T-helper 1 cell treated with Interleukin-12 subunit alpha and Interleukin-12 subunit beta and Interleukin-4 antibody, amounts not matched to agents 30 ng/mL and 1 ng/mL, for 36 hours (primary cell): Measurements from ENCODE around the gene CTNNA2. TPM values are rescaled to one million over a fixed set of nuclear protein-coding genes. Genes with fewer than 3 reads are reported as not detected.
"Not testable (repeated sequence)": the region's sequence is repeated elsewhere in the genome, so short reads cannot be mapped to it uniquely, and the experiment has no call there.

Source experiments
- intact Hi-C: fragments of 100-400 bp; cut with micrococcal nuclease; formaldehyde crosslinking; loops from one replicate; pipeline ENCODE4 v1.15.1; 2024
- total RNA-seq: library from RNA; stranded (reverse); gene quantifications from 2 replicates; pipeline ENCODE4 v1.2.3, GENCODE V29; 2022

The CTNNA2 gene
- total RNA-seq, 1 donor from 2014 or later: not detected

DNA sequence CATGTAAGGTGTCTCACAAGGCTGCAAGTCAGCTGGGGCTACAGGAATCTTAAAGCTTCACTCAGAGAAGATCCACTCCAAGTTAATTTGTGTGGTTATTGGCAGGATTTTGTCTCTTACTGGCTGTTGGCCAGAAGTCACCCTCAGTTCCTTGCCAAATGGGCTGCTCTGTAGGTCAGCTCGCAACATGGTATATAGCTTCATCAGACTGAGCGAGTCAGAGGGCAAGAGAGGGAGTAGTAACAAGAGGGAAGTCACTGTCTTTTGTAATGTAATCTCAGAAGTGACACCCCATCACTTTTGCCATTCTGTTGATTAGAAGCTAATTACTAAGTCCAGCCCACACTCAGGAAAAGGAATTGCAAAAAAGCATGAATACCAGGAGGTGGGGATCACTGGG is 672.2 kb downstream of the CTNNA2 start:
- intact Hi-C loops: no loop called here

DNA sequence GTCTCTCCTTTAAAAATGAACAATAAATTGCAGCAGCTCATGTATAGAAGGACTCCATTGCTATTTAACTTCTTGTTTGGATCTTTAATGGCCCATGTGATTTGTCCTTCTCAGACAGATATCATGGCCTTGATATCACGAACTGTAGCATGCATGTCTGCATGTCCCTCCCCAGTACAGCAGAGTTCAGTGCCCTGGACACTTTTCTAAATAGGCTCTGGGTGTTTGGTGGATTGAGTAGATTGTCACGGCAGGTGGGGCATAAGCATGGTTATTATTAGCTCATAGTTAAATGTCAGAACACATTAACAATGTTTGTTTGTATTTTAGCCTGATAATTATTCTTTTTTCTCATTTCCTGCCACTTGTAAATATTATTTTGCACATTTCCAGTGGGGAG is 673.4 kb downstream of the CTNNA2 start:
- intact Hi-C loops: no loop called here

DNA sequence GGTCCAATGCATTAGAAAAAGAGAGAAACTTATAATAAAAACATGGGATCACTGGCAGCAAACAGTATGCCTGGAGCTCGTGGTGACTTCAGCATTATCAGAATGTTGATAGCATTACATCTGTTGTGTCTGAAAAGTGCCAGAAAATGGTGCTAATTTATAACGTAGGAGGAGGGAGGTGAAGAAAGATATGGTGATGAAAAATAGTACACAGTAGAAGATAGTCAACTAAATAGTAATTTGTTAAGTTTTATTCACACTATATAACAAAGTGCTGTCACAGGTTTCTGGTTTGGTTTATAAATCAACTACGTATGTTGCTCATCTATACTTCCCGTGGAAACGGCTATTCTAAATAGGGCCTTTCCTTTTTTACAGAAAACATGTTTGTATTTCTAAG is 674.3 kb downstream of the CTNNA2 start:
- intact Hi-C loops: no loop called here

DNA sequence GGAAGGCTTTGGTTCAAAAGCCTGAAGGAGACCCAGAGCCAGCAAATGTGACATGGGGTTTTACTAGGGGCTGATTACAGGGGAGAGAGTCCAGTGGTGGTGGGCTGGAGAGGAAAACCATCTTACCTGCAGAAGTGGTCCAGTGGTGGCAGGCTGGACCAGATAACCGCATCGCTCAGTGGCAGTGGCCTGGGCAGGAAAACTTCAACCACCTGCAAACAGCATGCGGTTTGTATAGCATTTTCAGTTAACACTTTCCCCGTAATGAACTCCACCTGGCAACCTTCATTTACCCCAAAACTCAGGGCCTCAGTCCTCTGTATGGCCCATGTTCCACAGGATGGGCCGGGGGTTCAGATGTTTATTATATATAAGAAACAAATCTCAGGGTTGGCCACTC is 677.3 kb downstream of the CTNNA2 start:
- intact Hi-C loops: no loop called here

DNA sequence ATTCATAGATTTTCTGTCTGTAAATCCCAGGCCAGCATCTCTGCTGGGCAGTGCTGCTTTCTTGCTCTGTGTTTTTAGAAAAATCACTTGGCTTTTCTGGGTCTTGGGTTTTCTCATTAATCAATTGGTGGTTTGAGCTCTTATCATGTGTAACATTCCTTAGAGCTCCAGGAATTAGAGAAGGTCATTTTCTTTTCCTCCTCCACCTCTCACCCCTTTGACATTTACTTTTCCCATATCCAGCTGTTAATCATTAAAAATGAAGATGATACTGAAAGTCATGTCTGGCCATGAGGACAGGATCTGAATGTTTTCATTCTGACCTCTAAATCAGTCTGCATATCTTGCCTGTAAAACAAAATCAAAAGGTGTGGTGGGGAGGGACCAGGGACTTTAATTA is 680.7 kb downstream of the CTNNA2 start:
- intact Hi-C loops: no loop called here

DNA sequence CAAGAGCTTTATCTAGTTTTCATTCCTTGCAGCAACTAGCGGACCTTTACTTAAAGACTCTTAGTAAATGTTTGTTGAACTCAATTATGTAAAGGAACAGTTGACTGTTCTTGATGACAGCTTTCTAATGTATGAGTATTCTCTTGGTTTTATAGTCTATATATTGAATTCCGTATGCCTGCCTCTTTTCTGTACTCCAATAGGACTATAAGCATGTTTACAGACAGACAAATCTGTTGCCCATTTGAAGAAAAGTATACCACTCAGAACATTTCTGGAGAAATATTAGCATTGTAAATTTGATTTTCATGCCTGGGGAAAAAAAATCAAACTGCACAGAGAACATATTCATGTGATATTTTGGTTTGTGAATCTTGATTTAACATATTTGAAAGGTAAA is 682.2 kb downstream of the CTNNA2 start:
- intact Hi-C loops: no loop called here

DNA sequence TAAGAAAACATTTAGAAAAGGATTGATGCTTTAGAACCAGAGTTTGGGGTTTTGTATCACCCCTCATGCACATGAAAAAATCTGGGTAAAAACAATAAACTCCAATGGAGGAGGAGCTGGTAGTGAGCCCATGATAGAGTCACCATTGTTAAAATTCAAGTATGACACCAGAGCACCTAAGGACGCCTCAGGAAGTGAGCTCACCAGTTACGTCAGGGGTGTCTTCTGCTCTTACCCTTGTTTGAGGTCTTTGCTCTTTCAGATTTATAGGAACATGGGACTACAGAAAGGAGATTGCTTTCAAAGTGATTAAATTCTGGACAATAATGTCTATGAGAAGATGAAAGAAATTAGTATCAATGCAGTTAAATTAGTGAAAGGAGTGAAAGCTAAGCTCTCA is 685.2 kb downstream of the CTNNA2 start:
- intact Hi-C loops: no loop called here

DNA sequence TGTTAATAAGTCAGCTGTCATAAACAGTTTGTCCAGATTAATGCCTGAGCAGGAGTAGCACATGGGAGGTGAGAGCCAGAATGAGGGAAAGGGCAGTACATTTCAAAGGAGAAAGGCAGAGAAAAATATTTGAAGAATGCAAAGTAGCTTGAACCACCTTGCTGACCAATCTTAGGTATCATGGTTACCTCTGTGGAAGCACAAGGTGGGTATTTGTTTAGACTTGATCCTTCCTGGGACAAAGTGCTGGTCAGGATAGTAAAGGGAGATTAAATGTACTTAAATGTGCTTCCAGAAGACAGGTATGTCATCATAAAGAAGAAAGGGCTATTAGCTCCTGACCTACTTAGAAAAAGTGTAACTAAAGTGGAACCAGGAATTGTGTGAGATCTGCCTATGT is 686.7 kb downstream of the CTNNA2 start:
- intact Hi-C loops: no loop called here

DNA sequence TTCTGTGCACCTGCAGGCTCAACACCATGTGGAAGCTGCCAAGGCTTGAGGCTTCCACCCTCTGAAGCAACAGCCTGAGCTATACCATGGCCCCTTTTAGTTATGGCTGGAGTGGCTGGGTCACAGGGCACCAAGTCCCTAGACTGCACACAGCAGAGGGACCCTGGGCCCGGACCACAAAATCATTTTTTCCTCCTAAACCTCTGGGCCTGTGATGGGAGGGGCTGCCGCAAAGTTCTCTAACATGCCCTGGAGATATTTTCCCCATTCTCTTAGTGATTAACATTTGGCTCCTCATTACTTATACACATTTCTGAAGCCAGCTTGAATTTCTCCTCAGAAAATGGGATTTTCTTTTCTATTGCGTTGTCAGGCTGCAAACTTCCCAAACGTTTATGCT is 691.1 kb downstream of the CTNNA2 start:
- intact Hi-C loops: not testable (repeated sequence)

DNA sequence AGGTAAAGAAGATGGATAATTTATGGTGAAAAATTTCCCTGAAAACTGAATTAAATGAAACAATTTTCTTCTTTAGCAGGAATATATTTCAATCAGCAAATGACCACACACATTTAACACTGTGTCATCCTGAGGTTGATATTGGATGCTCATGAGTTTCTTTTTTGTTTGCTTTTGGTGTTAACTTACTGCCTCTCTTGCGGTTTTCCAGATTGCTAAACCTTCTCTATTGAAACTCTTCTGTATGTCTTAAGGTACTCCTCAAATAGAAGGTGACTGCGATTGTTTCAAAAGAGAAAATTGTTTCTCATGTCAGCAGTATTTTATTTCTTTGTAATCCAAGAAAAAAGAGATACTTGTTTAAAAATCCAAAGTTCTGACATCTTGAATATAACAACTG is 692.6 kb downstream of the CTNNA2 start:
- intact Hi-C loops: no loop called here

DNA sequence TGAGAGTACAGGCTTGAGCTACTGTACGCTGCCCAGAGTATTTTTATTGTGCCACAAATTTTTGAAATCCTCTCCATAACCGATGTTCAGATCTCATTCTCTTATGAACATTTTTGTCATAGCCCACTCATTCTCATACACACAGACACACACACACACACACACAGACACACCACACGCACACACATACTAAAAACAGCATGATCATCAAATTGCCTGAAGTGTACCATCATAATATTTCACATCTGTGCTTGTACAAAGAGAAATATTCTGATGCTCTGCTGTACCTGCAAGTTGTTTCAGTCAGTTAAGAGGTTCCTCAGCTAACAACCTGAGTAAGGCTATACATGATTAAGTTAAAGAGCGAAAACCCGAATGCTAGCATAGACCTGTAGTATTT is 696.6 kb downstream of the CTNNA2 start:
- intact Hi-C loops: no loop called here

DNA sequence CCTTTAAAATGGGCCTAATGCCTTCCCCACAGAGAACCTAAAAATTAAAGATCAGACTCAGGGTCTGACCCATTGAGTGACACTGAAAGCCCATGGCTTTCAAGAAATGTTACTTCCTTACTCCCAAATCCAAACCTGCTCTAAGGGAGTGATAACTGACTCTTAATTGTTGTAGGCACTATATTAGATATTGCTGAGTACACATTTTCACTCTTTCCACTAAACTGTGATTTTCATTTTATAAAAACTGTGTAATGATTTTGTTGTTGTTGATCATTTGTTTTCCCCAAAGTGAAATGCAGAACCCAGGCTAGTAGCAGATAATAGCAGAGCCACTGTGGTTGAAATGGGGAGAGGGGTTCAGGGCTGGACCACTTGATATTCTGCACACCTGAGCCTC is 704.6 kb downstream of the CTNNA2 start:
- intact Hi-C loops: no loop called here

DNA sequence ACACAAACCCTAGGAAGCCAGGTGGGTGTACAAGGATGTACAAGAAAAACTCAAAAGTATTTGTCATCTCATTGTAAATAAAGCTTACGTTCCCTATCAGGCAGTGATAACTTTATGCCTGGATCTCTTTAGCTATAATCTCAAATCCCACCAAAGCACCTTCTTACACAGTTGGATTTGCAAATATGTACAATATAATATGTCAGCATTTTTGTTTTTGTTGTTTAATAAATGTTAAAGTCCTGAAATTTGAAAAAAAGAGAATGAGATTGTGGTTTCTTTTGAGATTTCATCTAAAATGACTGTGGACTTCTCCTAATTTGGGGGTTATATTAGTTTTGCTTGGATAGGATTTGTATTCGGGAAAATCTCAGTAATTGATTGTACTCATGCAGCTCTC is 709.8 kb downstream of the CTNNA2 start:
- intact Hi-C loops: no loop called here

DNA sequence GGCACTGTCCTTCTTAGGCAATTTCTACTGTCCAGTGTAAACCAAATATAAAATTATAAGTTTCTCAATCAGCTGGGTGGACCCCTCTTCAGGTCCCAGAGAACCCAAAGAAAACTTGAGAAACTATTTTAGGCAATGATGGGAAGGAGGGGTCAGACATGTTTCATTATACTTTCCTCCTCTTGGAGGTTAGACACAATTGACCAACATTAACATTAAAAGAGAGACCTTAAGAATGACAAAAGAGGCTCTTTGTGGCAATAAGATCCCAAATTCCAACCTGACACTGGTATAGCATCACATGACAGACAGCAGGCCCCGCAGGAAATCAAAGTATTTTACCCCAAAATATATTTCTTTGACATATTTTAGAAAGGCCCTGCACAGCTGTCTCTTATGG is 718.6 kb downstream of the CTNNA2 start:
- intact Hi-C loops: no loop called here

DNA sequence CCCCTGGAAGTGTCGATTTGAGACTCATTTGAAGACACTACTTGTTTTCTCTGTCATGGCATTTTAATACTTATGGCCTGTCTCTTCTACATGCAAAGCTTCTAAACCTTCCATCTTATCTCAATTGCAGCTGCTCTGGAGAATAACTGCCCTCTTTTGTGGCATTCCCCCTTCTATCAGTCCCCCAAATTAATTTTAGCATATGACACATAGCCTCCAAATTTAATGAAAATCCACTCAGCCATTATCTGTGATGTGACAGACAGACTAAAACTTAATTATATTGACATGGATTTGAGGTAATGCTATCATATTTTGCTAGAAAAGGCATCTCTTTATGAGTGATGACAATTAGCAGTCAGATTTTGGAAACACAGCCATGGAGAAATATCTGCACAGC is 720.5 kb downstream of the CTNNA2 start:
- intact Hi-C loops: no loop called here

DNA sequence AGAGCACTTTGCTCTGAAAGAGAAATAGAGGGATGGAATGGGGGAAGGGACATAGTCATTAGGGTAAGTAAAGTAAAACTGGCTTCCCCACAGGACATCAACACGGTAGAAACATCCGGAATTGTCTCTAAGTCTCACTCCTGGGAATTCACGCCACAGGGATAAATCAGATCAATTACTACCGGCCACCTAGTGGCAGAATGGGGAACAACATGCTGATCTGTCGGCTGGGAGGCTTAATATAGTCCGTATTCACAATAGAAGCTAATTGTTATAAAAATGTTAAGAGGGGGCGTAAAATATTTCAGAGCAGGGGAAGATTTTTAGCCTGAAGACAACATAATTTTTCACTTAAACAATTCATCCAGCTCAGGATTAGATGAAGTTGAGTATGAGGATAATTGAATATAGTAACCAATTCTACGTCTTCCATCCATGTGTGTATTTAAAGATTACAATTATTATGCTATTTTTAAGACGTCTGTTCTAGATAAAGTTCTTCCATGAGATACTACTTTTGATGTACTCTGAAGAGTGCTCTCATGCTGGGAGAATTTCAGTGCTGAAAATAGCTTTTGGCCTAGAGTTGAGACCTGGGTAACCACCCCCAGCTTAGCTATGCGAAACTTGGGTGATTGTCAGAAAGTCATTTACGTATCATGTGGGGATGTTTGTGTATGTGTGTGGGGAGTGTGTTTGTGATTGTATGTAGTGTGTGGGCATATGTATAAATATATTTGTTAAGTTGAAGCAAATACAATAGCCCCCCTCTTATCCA is 726.0 kb downstream of the CTNNA2 start:
- intact Hi-C loops: no loop called here

DNA sequence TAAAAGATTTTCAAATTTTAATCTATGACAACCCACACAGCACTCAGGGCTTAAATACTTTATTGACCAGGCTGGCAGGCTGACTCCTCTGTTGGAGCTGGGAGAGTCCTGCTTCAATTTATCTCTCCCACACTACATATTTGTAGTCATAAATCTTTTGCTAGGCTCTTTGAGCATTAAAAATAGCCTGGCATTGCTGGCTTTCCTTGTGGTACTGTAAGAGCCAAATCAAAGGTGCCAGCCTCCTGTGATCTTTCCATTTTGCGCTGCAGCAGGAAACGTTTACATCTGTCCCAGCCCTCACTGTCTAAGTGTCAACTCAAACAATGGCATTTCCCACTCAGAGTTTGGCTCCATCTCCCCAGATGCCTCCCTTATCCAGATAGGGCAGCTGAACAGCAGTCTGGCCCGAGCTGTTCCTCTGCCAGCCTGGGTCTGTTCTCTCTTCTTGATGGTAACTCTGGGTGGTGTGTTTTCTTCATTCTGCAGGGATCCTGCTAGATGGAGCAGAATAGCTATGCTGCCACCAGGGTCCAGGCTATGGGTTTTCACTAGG is 729.6 kb downstream of the CTNNA2 start:
- intact Hi-C loops: no loop called here

DNA sequence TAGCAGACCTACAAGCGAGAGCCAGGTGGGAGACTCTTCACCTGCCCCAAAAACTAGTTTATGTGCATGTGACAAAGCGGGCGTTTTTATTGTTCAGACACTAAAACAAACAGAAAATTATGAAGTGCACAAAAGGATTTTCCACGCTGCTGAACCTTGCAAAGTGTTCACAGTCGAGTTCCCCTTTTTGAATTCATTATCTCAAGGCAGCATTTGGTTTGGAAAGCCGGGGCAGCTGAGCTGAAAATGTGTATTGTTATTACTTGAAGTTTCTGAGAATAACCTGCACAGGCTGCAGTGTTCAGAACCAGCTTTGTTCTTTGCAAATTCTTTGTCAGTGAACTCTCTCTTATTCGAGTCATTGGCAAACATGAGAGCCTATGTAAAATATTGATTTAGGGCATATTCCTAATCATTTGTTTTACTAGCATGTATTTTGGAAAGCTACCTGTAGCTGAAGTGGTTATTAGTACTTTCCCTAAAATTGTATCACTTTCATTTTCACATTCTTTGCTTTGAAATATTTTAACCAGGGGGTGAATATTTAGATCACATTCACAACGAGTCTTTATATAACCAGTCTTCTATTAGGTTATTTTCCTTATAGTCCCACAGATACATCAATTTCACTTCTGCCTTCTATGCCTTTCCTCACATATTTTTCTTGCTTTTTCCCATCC is 732.2 kb downstream of the CTNNA2 start:
- intact Hi-C loops: no loop called here

DNA sequence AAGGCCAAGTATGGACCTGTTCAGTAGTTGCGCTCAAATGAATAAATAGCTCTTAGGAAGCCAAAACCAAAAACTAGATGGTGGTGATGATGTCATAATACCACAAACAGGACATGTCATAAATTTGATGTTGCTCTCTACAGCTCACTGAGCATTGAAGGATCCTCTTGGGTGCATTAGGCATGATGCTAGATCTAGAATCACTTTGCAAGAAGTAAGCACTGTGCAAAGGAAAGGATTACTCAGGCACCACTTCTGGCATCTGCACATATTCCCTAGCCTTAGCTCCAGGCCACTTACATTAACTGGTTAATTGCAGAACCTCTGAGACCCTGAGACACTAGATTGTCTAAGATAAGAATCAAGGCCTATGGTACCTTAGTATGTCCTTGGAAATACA is 733.7 kb downstream of the CTNNA2 start:
- intact Hi-C loops: no loop called here

DNA sequence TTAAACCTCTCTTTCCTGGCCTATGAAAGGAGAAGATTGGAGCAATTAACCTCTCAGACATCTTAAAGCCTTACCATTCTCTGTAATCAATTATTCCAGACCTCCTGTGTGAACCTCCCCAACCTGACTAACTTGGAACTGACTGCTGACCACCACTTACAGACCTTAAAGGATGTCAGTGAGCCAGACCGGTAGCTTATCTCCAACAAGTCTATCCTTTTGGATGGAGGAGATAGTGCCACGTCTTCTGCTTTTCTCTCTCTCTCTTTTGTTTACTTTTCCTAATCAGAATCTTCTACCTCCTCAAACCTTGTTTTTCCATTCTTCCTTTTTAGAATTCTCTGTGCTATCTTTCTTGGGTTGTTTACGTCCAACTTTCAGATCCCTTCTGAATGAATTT is 734.5 kb downstream of the CTNNA2 start:
- intact Hi-C loops: no loop called here

DNA sequence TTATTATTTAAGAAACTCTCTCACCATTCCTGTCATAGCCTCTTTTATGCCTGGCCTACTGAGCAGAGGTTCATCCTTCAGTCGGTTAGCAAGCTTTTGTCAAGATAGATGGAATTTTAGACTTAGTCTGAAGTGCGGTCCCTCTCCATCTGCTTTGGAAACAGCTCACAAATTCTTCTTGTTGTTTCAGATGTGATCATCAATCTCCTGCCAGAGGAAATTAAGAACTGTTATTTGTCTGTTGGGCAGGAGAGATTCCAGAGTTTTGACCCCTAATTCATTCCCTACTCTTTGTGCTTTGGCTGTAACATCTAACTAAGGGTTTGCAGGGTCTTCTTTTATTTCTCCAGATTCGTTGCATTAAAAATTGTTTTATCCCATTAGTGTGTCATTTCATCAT is 735.3 kb downstream of the CTNNA2 start:
- intact Hi-C loops: no loop called here

DNA sequence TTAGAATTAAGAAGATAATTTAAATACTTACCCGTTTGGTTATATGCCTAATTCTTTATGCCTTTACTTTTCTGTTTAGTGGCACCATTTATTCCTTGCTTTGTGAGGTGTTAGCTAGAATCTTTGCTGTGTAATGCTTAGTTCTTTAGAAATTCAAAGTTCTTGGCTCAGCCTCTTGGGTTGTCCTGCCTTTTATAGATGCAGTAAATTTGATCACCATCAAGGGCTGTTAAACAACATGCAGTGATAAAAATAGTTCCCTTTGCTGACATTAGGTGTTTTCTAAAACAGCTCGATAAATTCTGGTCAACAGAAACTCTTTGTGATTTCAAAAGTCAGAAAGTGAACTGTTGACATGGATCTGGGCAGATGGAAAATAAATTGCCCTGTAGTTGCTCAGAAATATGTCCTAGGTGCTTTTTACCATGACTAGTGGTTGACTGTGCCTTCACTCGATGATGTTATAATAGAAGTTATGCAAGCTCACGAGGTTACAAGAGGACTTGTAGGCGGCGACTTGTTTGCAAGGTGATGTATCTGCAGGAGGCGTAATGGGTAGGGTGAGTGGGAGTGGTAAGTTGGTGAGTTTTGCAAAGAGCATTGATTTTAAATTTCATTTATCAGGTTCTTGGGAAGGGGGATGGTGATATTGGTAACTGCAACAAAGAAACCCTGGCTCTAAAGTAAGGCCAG is 739.6 kb downstream of the CTNNA2 start:
- intact Hi-C loops: no loop called here
